HEK293 (cell line): Measurements from ENCODE around the gene AMIGO1.

Experiments
- CTCF ChIA-PET: fragments of 350-600 bp; formaldehyde crosslinking; extraction: SDS; loops from one replicate; lab custom pipeline; 2021; ENCODE audit warnings: antibody characterized with exemption; lab: Yijun Ruan, JAX
- POLR2A ChIA-PET: fragments of 300-600 bp; formaldehyde crosslinking; extraction: SDS; loops from one replicate; lab custom pipeline; 2020; ENCODE audit warnings: antibody characterized with exemption, inconsistent platforms; lab: Yijun Ruan, JAX
- H3K27ac ChIP-seq: fragments of 200-500 bp; sonication (Bioruptor generic); 2 replicates; pipeline ENCODE4 v1.5.1; 2014; ENCODE audit warnings: low read depth, low read length, control low read depth, inconsistent platforms; ENCODE audit errors: extremely low read depth
- H3K36me3 ChIP-seq, 2 experiments: fragments of 200-500 bp in 1 of 2; sonication (Bioruptor generic) in 1 of 2; 1 replicate in 1 of 2; 2 replicates in 1 of 2; pipeline ENCODE4 v1.5.1; 2014 to 2017; ENCODE audit warnings: inconsistent platforms in 2 of 2, low read length in 2 of 2; ENCODE audit not compliant: control insufficient read depth in 2 of 2, insufficient read depth in 1 of 2
- H3K4me1 ChIP-seq: fragments of 200-500 bp; sonication (Bioruptor generic); 2 replicates; pipeline ENCODE4 v1.5.1; 2014; ENCODE audit warnings: mild to moderate bottlenecking, low read length, inconsistent platforms; ENCODE audit not compliant: control insufficient read depth, insufficient read depth
- H3K4me3 ChIP-seq: 2 replicates; pipeline ENCODE4 v1.5.1; 2011; ENCODE audit warnings: low read depth, mild to moderate bottlenecking, control low read depth, low read length, moderate library complexity
- H3K9me3 ChIP-seq: fragments of 200-500 bp; sonication (Bioruptor generic); 2 replicates; pipeline ENCODE4 v1.5.1; 2014; ENCODE audit warnings: low read depth, low read length, inconsistent platforms; ENCODE audit not compliant: control insufficient read depth, insufficient read depth
- HIC1 ChIP-seq: fragments of 450-650 bp; formaldehyde crosslinking; IDR thresholded peaks from 2 replicates; pipeline ENCODE4 v1.5.1; 2016; ENCODE audit warnings: missing biosample characterization, missing genetic modification characterization
- HOXA7 ChIP-seq: sonication (generic); formaldehyde crosslinking; IDR thresholded peaks from 2 replicates; pipeline ENCODE4 v1.8.1; 2022; ENCODE audit warnings: missing genetic modification reagents, borderline replicate concordance
- PRDM1 ChIP-seq: fragments of 450-650 bp; formaldehyde crosslinking; IDR thresholded peaks from 2 replicates; pipeline ENCODE4; 2016; ENCODE audit warnings: missing biosample characterization, missing genetic modification characterization
- PRDM10 ChIP-seq: fragments of 450-650 bp; formaldehyde crosslinking; IDR thresholded peaks from 2 replicates; pipeline ENCODE4 v1.5.1; 2016; ENCODE audit warnings: missing biosample characterization, missing genetic modification characterization
- RBAK ChIP-seq: fragments of 450-650 bp; formaldehyde crosslinking; IDR thresholded peaks from 2 replicates; pipeline ENCODE4 v1.5.1; 2016; ENCODE audit warnings: missing biosample characterization, missing genetic modification characterization
- REPIN1 ChIP-seq: fragments of 450-650 bp; formaldehyde crosslinking; IDR thresholded peaks from 2 replicates; pipeline ENCODE4 v1.5.1; 2017; ENCODE audit warnings: missing biosample characterization, missing genetic modification characterization, low read depth
- ZBTB21 ChIP-seq: fragments of 450-650 bp; formaldehyde crosslinking; IDR thresholded peaks from 2 replicates; pipeline ENCODE4 v1.5.1; 2017; ENCODE audit warnings: missing biosample characterization, missing genetic modification characterization
- ZNF184 ChIP-seq: fragments of 450-650 bp; IDR thresholded peaks from 2 replicates; pipeline ENCODE4 v1.5.1; 2018; ENCODE audit warnings: missing biosample characterization, mild to moderate bottlenecking, missing genetic modification characterization
- ZNF202 ChIP-seq: fragments of 450-650 bp; formaldehyde crosslinking; IDR thresholded peaks from 2 replicates; pipeline ENCODE4 v1.5.1; 2016; ENCODE audit warnings: missing biosample characterization, missing genetic modification characterization, borderline replicate concordance
- ZNF211 ChIP-seq: fragments of 450-650 bp; formaldehyde crosslinking; IDR thresholded peaks from 2 replicates; pipeline ENCODE4 v1.5.1; 2016; ENCODE audit warnings: low read depth, missing biosample characterization, missing genetic modification characterization
- ZNF274 ChIP-seq, 2 experiments: fragments of 200-500 bp in 1 of 2; fragments of 450-650 bp in 1 of 2; sonication (Bioruptor generic) in 1 of 2; formaldehyde crosslinking in 1 of 2; IDR thresholded peaks; 2 replicates each; pipeline versions ENCODE4 v1.5.1 to v1.6.1; 2014 to 2016; ENCODE audit warnings: borderline replicate concordance in 1 of 2, inconsistent platforms in 1 of 2, low read length in 1 of 2, missing biosample characterization in 1 of 2, missing genetic modification characterization in 1 of 2
- ZNF280D ChIP-seq: fragments of 450-650 bp; formaldehyde crosslinking; IDR thresholded peaks from 2 replicates; pipeline ENCODE4 v1.5.1; 2016; ENCODE audit warnings: missing biosample characterization, missing genetic modification characterization
- ZNF37A ChIP-seq: fragments of 450-650 bp; IDR thresholded peaks from 2 replicates; pipeline ENCODE4 v1.5.1; 2018; ENCODE audit warnings: missing biosample characterization, missing genetic modification characterization
- ZNF529 ChIP-seq: fragments of 450-650 bp; formaldehyde crosslinking; IDR thresholded peaks from 2 replicates; pipeline ENCODE4 v1.5.1; 2017; ENCODE audit warnings: missing genetic modification characterization, missing biosample characterization; ENCODE audit not compliant: insufficient replicate concordance
- ZNF530 ChIP-seq: fragments of 450-650 bp; formaldehyde crosslinking; IDR thresholded peaks from 2 replicates; pipeline ENCODE4 v1.5.1; 2016; ENCODE audit warnings: low read depth, missing biosample characterization, missing genetic modification characterization
- ZNF580 ChIP-seq: fragments of 450-650 bp; formaldehyde crosslinking; IDR thresholded peaks from 2 replicates; pipeline ENCODE4 v1.5.1; 2016; ENCODE audit warnings: missing biosample characterization, missing genetic modification characterization
- ZNF610 ChIP-seq: fragments of 450-650 bp; formaldehyde crosslinking; IDR thresholded peaks from 2 replicates; pipeline ENCODE4 v1.5.1; 2016; ENCODE audit warnings: missing biosample characterization, missing genetic modification characterization, borderline replicate concordance
- ZNF621 ChIP-seq: fragments of 450-650 bp; formaldehyde crosslinking; IDR thresholded peaks from 2 replicates; pipeline ENCODE4 v1.5.1; 2017; ENCODE audit warnings: missing biosample characterization, missing genetic modification characterization
- ZNF624 ChIP-seq: fragments of 450-650 bp; formaldehyde crosslinking; IDR thresholded peaks from 2 replicates; pipeline ENCODE4 v1.5.1; 2017; ENCODE audit warnings: missing biosample characterization, missing genetic modification characterization
- ZNF645 ChIP-seq: fragments of 450-650 bp; formaldehyde crosslinking; IDR thresholded peaks from 2 replicates; pipeline ENCODE4; 2016; ENCODE audit warnings: missing biosample characterization, missing genetic modification characterization
- ZNF704 ChIP-seq: fragments of 450-650 bp; formaldehyde crosslinking; IDR thresholded peaks from 2 replicates; pipeline ENCODE4 v1.5.1; 2016; ENCODE audit warnings: missing biosample characterization, missing genetic modification characterization
- ZNF768 ChIP-seq: fragments of 450-650 bp; formaldehyde crosslinking; IDR thresholded peaks from 2 replicates; pipeline ENCODE4 v1.5.1; 2018; ENCODE audit warnings: missing biosample characterization, mild to moderate bottlenecking, missing genetic modification characterization
- ZNF830 ChIP-seq: fragments of 450-650 bp; IDR thresholded peaks from 2 replicates; pipeline ENCODE4 v1.5.0; 2018; ENCODE audit warnings: missing biosample characterization, missing genetic modification characterization, low read depth, mild to moderate bottlenecking, moderate library complexity
- ZSCAN23 ChIP-seq: fragments of 450-650 bp; formaldehyde crosslinking; IDR thresholded peaks from 2 replicates; pipeline ENCODE4 v1.5.1; 2016; ENCODE audit warnings: missing biosample characterization, missing genetic modification characterization

AMIGO1 gene

GRCh38 chr1:109542657-109543056 is 33.1 kb upstream of the AMIGO1 start:
- ChIA-PET CTCF (interaction anchor here (2.2 to 20.8 kb wide), 4 partner anchors 10 to 95 kb away, joined by 6 to 1152 read pairs (median 98); partner anchors contain the start of genes AMIGO1 and CYB561D1), POLR2A (no interaction called here)
- no peak for TF ChIP-seq HIC1 (tag by site-specific recombination)
- TF ChIP-seq PRDM10 (tag by site-specific recombination) = no peak
- TF ChIP-seq ZSCAN23 (tag by site-specific recombination) = no peak
- no peak for TF ChIP-seq ZNF624
- TF ChIP-seq ZNF768 = no peak
- TF ChIP-seq PRDM1 = no peak
- no peak for TF ChIP-seq ZNF610 (tag by site-specific recombination)
- Histone ChIP-seq H3K4me1 (peaks cover 4% of the 10 kb centered on the region; the same call in 1 of the 2 replicates), H3K27ac (no peak overlapping the region), H3K9me3 (no peaks in the 10 kb centered on the region), H3K36me3 (no peaks in the 10 kb centered on the region), H3K4me3 (no peak overlapping the region)

- ChIA-PET POLR2A (no interaction called here), CTCF (interaction anchor here (1.0 to 20.8 kb wide), 8 partner anchors 9 to 234 kb away, joined by 3 to 1152 read pairs (median 6); partner anchors contain the start of genes AMIGO1 and CYB561D1)
- Histone ChIP-seq H3K4me3 (no peak overlapping the region), H3K4me1 (no peaks in the 10 kb centered on the region), H3K9me3 (no peaks in the 10 kb centered on the region), H3K36me3 (no peaks in the 10 kb centered on the region), H3K27ac (no peak overlapping the region)
- TF ChIP-seq ZNF830 (no peak), ZNF274 (IDR thresholded peaks at IDR 0.05; ENCODE audit: low read length) (no peak), ZNF274 (tag by site-specific recombination; IDR thresholded peaks at IDR 0.05; ENCODE audit: borderline replicate concordance) (no peak), ZNF530 (tag by site-specific recombination) (no peak), ZNF211 (tag by site-specific recombination) (no peak), ZNF645 (tag by site-specific recombination) (no peak), ZNF621 (tag by site-specific recombination) (no peak), ZBTB21 (tag by site-specific recombination) (no peak), REPIN1 (tag by site-specific recombination) (no peak), ZNF280D (tag by site-specific recombination) (no peak), ZNF184 (tag by site-specific recombination) (no peak), ZNF202 (no peak), HOXA7 (no peak), ZNF529 (no peak), RBAK (no peak), ZNF704 (tag by site-specific recombination) (no peak), ZNF580 (tag by site-specific recombination) (no peak), ZNF37A (tag by site-specific recombination) (no peak)
These were observed 31.6 kb upstream of the AMIGO1 start for GRCh38 chr1:109541102-109541501.
